ENCODE results near the gene MYO15B. TPM values are rescaled to one million over a fixed set of nuclear protein-coding genes. Genes with fewer than 3 reads are reported as not detected.

The MYO15B gene
- total RNA-seq, 1 experiment from 2014 or later: 7.1 TPM

GRCh38 chr17:75650874-75651273 lies 63.3 kb downstream of the MYO15B start:
- ChIA-PET CTCF (interaction anchor here (1.9 to 4.0 kb wide), 2 partner anchors 18 kb away, joined by 10 to 83 read pairs; partner anchors contain the start of gene SMIM5), POLR2A (ENCODE audit: unreplicated experiment) (no interaction called here)
- intact Hi-C loops (cut with micrococcal nuclease): no loop called here
- TF ChIP-seq EZH2 (IDR thresholded peaks at IDR 0.05; ENCODE audit: low read length, unreplicated experiment): no peak
- Histone ChIP-seq H3K4me3 (ENCODE audit: low read length) (no peak overlapping the region), H3K79me2 (ENCODE audit: low read length) (no peaks in the 10 kb centered on the region), H3K4me1 (ENCODE audit: insufficient read depth, low read length) (peaks cover 15% of the 10 kb centered on the region), H3K36me3 (ENCODE audit: low read depth, low read length) (peaks cover 14% of the 10 kb centered on the region; the same call in 1 of the 2 replicates), H3F3A (ENCODE audit: low read length, unreplicated experiment) (no peaks in the 10 kb centered on the region), H3K4me2 (ENCODE audit: low read length) (no peak overlapping the region), H2AFZ (ENCODE audit: low read length) (no peak overlapping the region), H3K9ac (ENCODE audit: low read length) (no peak overlapping the region), H3K9me2 (replicated peaks; ENCODE audit: low read length) (no peaks in the 10 kb centered on the region), H3K9me3 (ENCODE audit: low read length) (no peaks in the 10 kb centered on the region), H4K20me1 (ENCODE audit: low read length) (no peaks in the 10 kb centered on the region), H3K27ac (ENCODE audit: low read length) (no peak overlapping the region), H3K27me3 (ENCODE audit: low read length) (no peaks in the 10 kb centered on the region)
- no TSS peak for BruUV-seq (replicated peaks)
- DNase-seq (no peak), ATAC-seq (no peak)

DNA sequence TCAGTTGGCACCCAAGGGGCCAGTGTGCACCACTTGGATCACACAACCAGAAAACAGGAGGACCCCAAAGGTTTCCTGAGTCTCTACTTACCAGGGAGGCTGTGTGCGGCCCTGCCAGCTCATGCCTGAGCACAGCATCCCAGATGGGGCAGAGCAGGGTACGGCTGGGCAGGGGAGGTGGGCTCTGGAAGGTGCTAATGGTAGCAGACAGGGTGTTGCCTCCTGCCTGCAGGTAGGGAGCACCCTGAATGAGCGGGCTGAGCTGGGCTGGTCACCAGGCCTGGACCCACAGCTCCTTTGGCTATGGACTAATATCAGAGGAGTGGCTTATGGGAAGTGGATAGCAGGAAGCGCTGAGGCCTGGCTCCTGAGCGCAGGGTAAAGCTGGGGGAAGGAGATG lies 64.7 kb downstream of the MYO15B start:
- no peak overlapping the region for H3K9ac ChIP-seq (ENCODE audit: low read length)
- no peaks in the 10 kb centered on the region for H4K20me1 ChIP-seq (ENCODE audit: low read length)
- H3K79me2 ChIP-seq (ENCODE audit: low read length): no peaks in the 10 kb centered on the region
- CTCF ChIA-PET: interaction anchor here (1.0 to 4.0 kb wide), 2 partner anchors 19 to 32 kb away, joined by 4 to 83 read pairs; partner anchors contain the start of gene SMIM5
- TF ChIP-seq EZH2 (IDR thresholded peaks at IDR 0.05; ENCODE audit: low read length, unreplicated experiment) (no peak), CTCF (conservative IDR thresholded peaks at IDR 0.05; ENCODE audit: low read depth, low read length) (no peak), EZH2phosphoT487 (IDR thresholded peaks at IDR 0.05; ENCODE audit: borderline replicate concordance, low read length) (no peak)
- H3K27me3 ChIP-seq (ENCODE audit: low read length): no peaks in the 10 kb centered on the region
- POLR2A ChIA-PET (ENCODE audit: unreplicated experiment): no interaction called here
- H3F3A ChIP-seq (ENCODE audit: low read length, unreplicated experiment): no peaks in the 10 kb centered on the region
- intact Hi-C loops (cut with micrococcal nuclease): no loop called here
- ATAC-seq (no peak), DNase-seq (no peak)
- H3K4me1 ChIP-seq (ENCODE audit: insufficient read depth, low read length): 0 out of 2 replicates have a peak, but pooled peaks cover under 1% of the 10 kb centered on the region
- H2AFZ ChIP-seq (ENCODE audit: low read length): no peak overlapping the region
- no peaks in the 10 kb centered on the region for H3K9me2 ChIP-seq (replicated peaks; ENCODE audit: low read length)
- H3K27ac ChIP-seq (ENCODE audit: low read length): no peak overlapping the region
- H3K36me3 ChIP-seq (ENCODE audit: low read depth, low read length): peaks cover 14% of the 10 kb centered on the region; the same call in 1 of the 2 replicates
- no TSS peak for BruUV-seq (replicated peaks)
- no peak overlapping the region for H3K4me2 ChIP-seq (ENCODE audit: low read length)
- H3K9me3 ChIP-seq (ENCODE audit: low read length): no peaks in the 10 kb centered on the region
- no peak overlapping the region for H3K4me3 ChIP-seq (ENCODE audit: low read length)

DNA sequence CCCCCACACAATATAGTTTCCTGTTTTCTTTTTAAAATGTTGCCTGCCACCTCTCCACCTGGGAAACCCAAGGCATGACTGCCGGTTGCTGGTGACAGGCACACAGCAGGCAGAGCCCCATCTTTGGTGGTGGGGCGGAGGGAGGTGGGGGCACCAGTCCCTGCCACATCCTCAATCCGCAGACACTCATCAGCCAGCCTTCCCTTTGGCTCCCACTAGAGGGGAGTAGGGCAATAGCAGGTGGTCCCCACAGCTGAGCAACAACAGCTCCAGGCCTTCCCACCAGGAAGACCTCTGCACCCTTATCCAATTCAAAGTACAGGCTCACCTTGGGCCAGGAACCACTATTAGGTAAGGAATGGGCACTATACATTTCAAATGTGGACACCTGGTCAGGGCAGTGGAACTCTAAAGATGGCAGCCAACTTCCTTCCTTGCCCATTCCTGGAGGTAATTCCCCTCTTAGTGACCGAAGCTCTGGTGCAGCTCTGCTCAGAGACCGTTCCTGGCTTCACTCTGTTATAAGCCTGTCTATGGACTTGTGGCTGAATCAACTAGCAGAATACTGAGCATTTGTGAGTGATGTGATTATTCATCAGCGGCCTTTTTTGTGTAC lies 65.4 kb downstream of the MYO15B start:
- ChIA-PET CTCF (interaction anchor here (1.0 to 4.0 kb wide), 3 partner anchors 17 to 32 kb away, joined by 4 to 83 read pairs (median 5); partner anchors contain the start of gene SMIM5), POLR2A (ENCODE audit: unreplicated experiment) (interaction anchor here (0.6 kb wide), 1 partner anchor 15 kb away, joined by 3 read pairs; no protein-coding TSS in a partner anchor)
- H3K79me2 ChIP-seq (ENCODE audit: low read length): no peaks in the 10 kb centered on the region
- DNase-seq: peak; percentile 55
- H3K9ac ChIP-seq (ENCODE audit: low read length): no peak overlapping the region
- peak; percentile 73 for ATAC-seq
- H3K27me3 ChIP-seq (ENCODE audit: low read length): no peaks in the 10 kb centered on the region
- H3K9me3 ChIP-seq (ENCODE audit: low read length): no peaks in the 10 kb centered on the region
- H3K4me3 ChIP-seq (ENCODE audit: low read length): no peak overlapping the region
- intact Hi-C loops (cut with micrococcal nuclease): no loop called here
- no peak overlapping the region for H3K4me2 ChIP-seq (ENCODE audit: low read length)
- H3K4me1 ChIP-seq (ENCODE audit: insufficient read depth, low read length): no peaks in the 10 kb centered on the region
- H3F3A ChIP-seq (ENCODE audit: low read length, unreplicated experiment): no peaks in the 10 kb centered on the region
- no TSS peak for BruUV-seq (replicated peaks)
- TF ChIP-seq CTCF (conservative IDR thresholded peaks at IDR 0.05; ENCODE audit: low read depth, low read length) (peak; percentile 92), EZH2phosphoT487 (IDR thresholded peaks at IDR 0.05; ENCODE audit: borderline replicate concordance, low read length) (no peak)
- no peaks in the 10 kb centered on the region for H4K20me1 ChIP-seq (ENCODE audit: low read length)
- H3K27ac ChIP-seq (ENCODE audit: low read length): no peak overlapping the region
- H3K36me3 ChIP-seq (ENCODE audit: low read depth, low read length): peaks cover 14% of the 10 kb centered on the region; the same call in 1 of the 2 replicates
- no peak overlapping the region for H2AFZ ChIP-seq (ENCODE audit: low read length)
- no peaks in the 10 kb centered on the region for H3K9me2 ChIP-seq (replicated peaks; ENCODE audit: low read length)

Data from PC-3 (cell line).